ENCODE data around the gene CWC22. TPM values are rescaled to one million over a fixed set of nuclear protein-coding genes. Genes with fewer than 3 reads are reported as not detected.

Gene CWC22
- total and polyA plus RNA-seq, 2 donors (not counting 1 experiment from before 2014, with no cell fraction given): 6.3 to 28.7 TPM

- no CpG with 5 or more reads among the region's 2 CpGs for WGBS (ENCODE audit: insufficient coverage)
- Histone ChIP-seq H3K27ac (ENCODE audit: low read length in 2 of 2) (no peak overlapping the region), H2AFZ (ENCODE audit: insufficient read depth, low read depth, low read length, poor library complexity, severe bottlenecking) (no peak overlapping the region), H3K4me2 (replicated peaks; ENCODE audit: low read depth, low read length, poor library complexity, severe bottlenecking) (no peak overlapping the region), H4K20me1 (ENCODE audit: control insufficient read depth, insufficient read depth, low read length, poor library complexity, severe bottlenecking) (no peaks in the 10 kb centered on the region), H3K36me3 (replicated peaks in 1 of 2; ENCODE audit: control extremely low read depth in 1 of 2, control insufficient read depth in 1 of 2, extremely low read depth in 1 of 2, insufficient read depth in 2 of 2, low read length in 1 of 2) (peaks cover 10 to 76% of the 10 kb centered on the region in 2 experiments), H3K27me3 (replicated peaks in 1 of 4; ENCODE audit: control extremely low read depth in 1 of 4, control insufficient read depth in 3 of 4, insufficient read depth in 4 of 4, low read length in 3 of 4) (no peaks in the 10 kb centered on the region), H3K9me3 (ENCODE audit: control extremely low read depth in 1 of 3, control insufficient read depth in 2 of 3, insufficient read depth in 1 of 3, low read length in 2 of 3) (no peaks in the 10 kb centered on the region), H3K4me3 (ENCODE audit: control extremely low read depth in 1 of 5, extremely low read depth in 1 of 5, insufficient read depth in 1 of 5, low read depth in 2 of 5, low read length in 4 of 5) (no peak overlapping the region), H3K4me1 (ENCODE audit: control insufficient read depth in 2 of 2, insufficient read depth in 2 of 2, low read length in 2 of 2) (no peaks in the 10 kb centered on the region), H3K9ac (ENCODE audit: low read length) (no peak overlapping the region), H3K79me2 (ENCODE audit: control insufficient read depth, insufficient read depth, low read length) (no peaks in the 10 kb centered on the region)
- no peak for DNase-seq
- POLR2A ChIA-PET: no interaction called here
- ATAC-seq (ENCODE audit: low read depth): no peak
- no peaks in the 10 kb centered on the region for H3K9me3 Mint-ChIP-seq (ENCODE audit: insufficient read depth)
- intact Hi-C loops (cut with micrococcal nuclease): no loop called here
- H3K4me3 Mint-ChIP-seq: no peak overlapping the region
- no peaks in the 10 kb centered on the region for H3K4me1 Mint-ChIP-seq
- H3K27me3 Mint-ChIP-seq: no peaks in the 10 kb centered on the region
- TF ChIP-seq EZH2 (IDR thresholded peaks at IDR 0.05; ENCODE audit: borderline replicate concordance, insufficient read depth, low read depth, low read length, poor library complexity, severe bottlenecking): no peak
- TF ChIP-seq, protein P1, sequence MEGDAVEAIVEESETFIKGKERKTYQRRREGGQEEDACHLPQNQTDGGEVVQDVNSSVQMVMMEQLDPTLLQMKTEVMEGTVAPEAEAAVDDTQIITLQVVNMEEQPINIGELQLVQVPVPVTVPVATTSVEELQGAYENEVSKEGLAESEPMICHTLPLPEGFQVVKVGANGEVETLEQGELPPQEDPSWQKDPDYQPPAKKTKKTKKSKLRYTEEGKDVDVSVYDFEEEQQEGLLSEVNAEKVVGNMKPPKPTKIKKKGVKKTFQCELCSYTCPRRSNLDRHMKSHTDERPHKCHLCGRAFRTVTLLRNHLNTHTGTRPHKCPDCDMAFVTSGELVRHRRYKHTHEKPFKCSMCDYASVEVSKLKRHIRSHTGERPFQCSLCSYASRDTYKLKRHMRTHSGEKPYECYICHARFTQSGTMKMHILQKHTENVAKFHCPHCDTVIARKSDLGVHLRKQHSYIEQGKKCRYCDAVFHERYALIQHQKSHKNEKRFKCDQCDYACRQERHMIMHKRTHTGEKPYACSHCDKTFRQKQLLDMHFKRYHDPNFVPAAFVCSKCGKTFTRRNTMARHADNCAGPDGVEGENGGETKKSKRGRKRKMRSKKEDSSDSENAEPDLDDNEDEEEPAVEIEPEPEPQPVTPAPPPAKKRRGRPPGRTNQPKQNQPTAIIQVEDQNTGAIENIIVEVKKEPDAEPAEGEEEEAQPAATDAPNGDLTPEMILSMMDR (IDR thresholded peaks at IDR 0.05): no peak
- no peak overlapping the region for H3K27ac Mint-ChIP-seq
- CTCF ChIA-PET: no interaction called here
Observed at GRCh38 chr2:179952658-179953057, 54.4 kb downstream of the CWC22 start.

DNA sequence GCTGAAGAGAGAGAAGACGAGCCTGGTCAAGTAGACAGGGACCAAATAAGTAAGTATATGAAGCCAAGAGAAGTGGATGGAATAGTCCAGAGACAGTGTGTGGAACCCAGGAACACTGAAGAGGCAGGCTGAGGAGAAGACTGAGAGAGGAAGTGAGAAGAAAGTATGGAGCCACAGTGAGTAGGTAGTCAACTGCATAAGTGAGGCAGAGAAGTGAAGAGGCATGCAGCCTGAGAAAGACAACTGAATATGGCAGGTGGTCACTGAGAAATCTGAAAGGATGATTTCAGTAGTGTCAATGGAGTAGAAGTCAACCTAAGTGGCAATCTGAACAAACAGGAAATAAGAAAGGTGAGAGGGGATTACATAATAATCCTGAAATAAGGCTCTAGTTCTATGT, 55.4 kb downstream of the CWC22 start:
- no peaks in the 10 kb centered on the region for H3K4me1 Mint-ChIP-seq
- Histone ChIP-seq H3K4me3 (ENCODE audit: control extremely low read depth in 1 of 5, extremely low read depth in 1 of 5, insufficient read depth in 1 of 5, low read depth in 2 of 5, low read length in 4 of 5) (no peak overlapping the region), H2AFZ (ENCODE audit: insufficient read depth, low read depth, low read length, poor library complexity, severe bottlenecking) (no peak overlapping the region), H4K20me1 (ENCODE audit: control insufficient read depth, insufficient read depth, low read length, poor library complexity, severe bottlenecking) (no peaks in the 10 kb centered on the region), H3K36me3 (replicated peaks in 1 of 2; ENCODE audit: control extremely low read depth in 1 of 2, control insufficient read depth in 1 of 2, extremely low read depth in 1 of 2, insufficient read depth in 2 of 2, low read length in 1 of 2) (peaks cover 17 to 79% of the 10 kb centered on the region in 2 experiments), H3K79me2 (ENCODE audit: control insufficient read depth, insufficient read depth, low read length) (no peaks in the 10 kb centered on the region), H3K4me2 (replicated peaks; ENCODE audit: low read depth, low read length, poor library complexity, severe bottlenecking) (no peak overlapping the region), H3K27ac (ENCODE audit: low read length in 2 of 2) (no peak overlapping the region), H3K9me3 (ENCODE audit: control extremely low read depth in 1 of 3, control insufficient read depth in 2 of 3, insufficient read depth in 1 of 3, low read length in 2 of 3) (no peaks in the 10 kb centered on the region), H3K4me1 (ENCODE audit: control insufficient read depth in 2 of 2, insufficient read depth in 2 of 2, low read length in 2 of 2) (no peaks in the 10 kb centered on the region), H3K9ac (ENCODE audit: low read length) (no peak overlapping the region), H3K27me3 (replicated peaks in 1 of 4; ENCODE audit: control extremely low read depth in 1 of 4, control insufficient read depth in 3 of 4, insufficient read depth in 4 of 4, low read length in 3 of 4) (no peaks in the 10 kb centered on the region)
- no peaks in the 10 kb centered on the region for H3K9me3 Mint-ChIP-seq (ENCODE audit: insufficient read depth)
- no peak overlapping the region for H3K4me3 Mint-ChIP-seq
- intact Hi-C loops (cut with micrococcal nuclease): no loop called here
- POLR2A ChIA-PET: no interaction called here
- WGBS (ENCODE audit: insufficient coverage): 100% methylated on average over 1 of the region's 1 CpG
- H3K27me3 Mint-ChIP-seq: no peaks in the 10 kb centered on the region
- TF ChIP-seq, protein P1 (IDR thresholded peaks at IDR 0.05): no peak
- no peak for TF ChIP-seq EZH2 (IDR thresholded peaks at IDR 0.05; ENCODE audit: borderline replicate concordance, insufficient read depth, low read depth, low read length, poor library complexity, severe bottlenecking)
- DNase-seq: no peak
- H3K27ac Mint-ChIP-seq: no peak overlapping the region
- ATAC-seq (ENCODE audit: low read depth): no peak
- CTCF ChIA-PET: no interaction called here
